Measurements from ENCODE around the gene MAF.

- TF ChIP-seq CTCF (optimal IDR thresholded peaks at IDR 0.05 in 1 of 3, IDR thresholded peaks at IDR 0.05 in 1 of 3, conservative IDR thresholded peaks at IDR 0.05 in 1 of 3; ENCODE audit: extremely low read depth in 1 of 3, insufficient read depth in 2 of 3, low read length in 3 of 3) = no peak
- no peak for TF ChIP-seq EZH2 (IDR thresholded peaks at IDR 0.05; ENCODE audit: low read length)
Observed at GRCh38 chr16:79642652-79643051, 42.1 kb upstream of the MAF start.
